ENCODE measurements around the gene STPG4.

GRCh38 chr2:47169784-47170183, 14.7 kb upstream of the STPG4 start:
- TF ChIP-seq POLR2A (IDR thresholded peaks at IDR 0.05) (no peak), CTCF (IDR thresholded peaks at IDR 0.05) (no peak)

Measured in lower leg skin (tissue), 3 donors.